GM23248 (cell line): Measurements from ENCODE around the gene PGA5. TPM values are rescaled to one million over a fixed set of nuclear protein-coding genes. Genes with fewer than 3 reads are reported as not detected.

Experiments used
- DNase-seq: peaks from one replicate; pipeline ENCODE4 v3.0.0-alpha.2; 2015
- H2AFZ ChIP-seq: fragments of 200-600 bp; sonication (generic); 2 replicates; pipeline ENCODE4 v1.6.1; 2016; ENCODE audit warnings: antibody characterized with exemption
- H3F3A ChIP-seq: fragments of 200-600 bp; sonication (generic); 2 replicates; pipeline ENCODE4 v1.6.1; 2016; ENCODE audit warnings: mild to moderate bottlenecking, antibody characterized with exemption, mixed run types; ENCODE audit not compliant: insufficient read depth
- H3K27ac ChIP-seq: fragments of 200-600 bp; sonication (generic); 2 replicates; pipeline ENCODE4 v1.5.1; 2016; ENCODE audit warnings: mild to moderate bottlenecking
- H3K27me3 ChIP-seq: fragments of 200-600 bp; sonication (generic); replicated peaks from 2 replicates; pipeline ENCODE4 v1.6.1; 2016; ENCODE audit warnings: mild to moderate bottlenecking; ENCODE audit not compliant: insufficient read depth
- H3K36me3 ChIP-seq: fragments of 200-600 bp; sonication (generic); 2 replicates; pipeline ENCODE4 v1.6.1; 2016; ENCODE audit warnings: low read depth, mild to moderate bottlenecking
- H3K4me1 ChIP-seq: fragments of 200-600 bp; sonication (generic); 2 replicates; pipeline ENCODE4 v1.6.1; 2016; ENCODE audit warnings: mild to moderate bottlenecking; ENCODE audit not compliant: insufficient read depth
- H3K4me2 ChIP-seq: fragments of 200-600 bp; sonication (generic); one replicate; pipeline ENCODE4 v1.6.1; 2016; ENCODE audit warnings: mild to moderate bottlenecking; ENCODE audit not compliant: unreplicated experiment
- H3K4me3 ChIP-seq: fragments of 200-600 bp; sonication (generic); 2 replicates; pipeline ENCODE4 v1.5.1; 2016; ENCODE audit warnings: mild to moderate bottlenecking
- H3K79me2 ChIP-seq: fragments of 200-600 bp; sonication (generic); 2 replicates; pipeline ENCODE4 v1.6.1; 2016; ENCODE audit warnings: mild to moderate bottlenecking; ENCODE audit not compliant: insufficient read depth
- H3K9ac ChIP-seq: fragments of 200-600 bp; sonication (generic); 2 replicates; pipeline ENCODE4 v1.6.1; 2016; ENCODE audit warnings: mild to moderate bottlenecking
- H3K9me2 ChIP-seq: fragments of 200-600 bp; sonication (generic); 2 replicates; pipeline ENCODE4 v1.6.1; 2016; ENCODE audit warnings: mixed run types, mild to moderate bottlenecking, moderate library complexity; ENCODE audit not compliant: insufficient read depth
- H3K9me3 ChIP-seq: fragments of 200-600 bp; sonication (generic); one replicate; pipeline ENCODE4 v1.6.1; 2017; ENCODE audit warnings: low read depth
- H4K20me1 ChIP-seq: fragments of 200-600 bp; sonication (generic); 2 replicates; pipeline ENCODE4 v1.6.0; 2016; ENCODE audit not compliant: insufficient read depth
- EZH2 ChIP-seq: fragments of 200-600 bp; sonication (generic); IDR thresholded peaks from 2 replicates; pipeline ENCODE4 v1.6.1; 2018; ENCODE audit warnings: antibody characterized with exemption, mild to moderate bottlenecking; ENCODE audit not compliant: insufficient read depth, poor library complexity, severe bottlenecking
- EZH2phosphoT487 ChIP-seq: fragments of 200-600 bp; sonication (generic); IDR thresholded peaks from 2 replicates; pipeline ENCODE4 v1.6.1; 2018; ENCODE audit warnings: antibody characterized with exemption, moderate library complexity, mild to moderate bottlenecking, low read depth; ENCODE audit not compliant: insufficient read depth
- WGBS, 2 experiments: methylation state at CpG; one replicate each; pipeline ENCODE4 v1.1.6; 2015 to 2017; ENCODE audit warnings: low lambda C conversion rate in 2 of 2, low coverage in 1 of 2; ENCODE audit errors: missing lambda C conversion rate in 2 of 2; 5-methylcytosine and 5-hydroxymethylcytosine counted together
- in situ Hi-C: fragments of 300-500 bp; cut with MboI; formaldehyde crosslinking; loops from 2 replicates; pipeline ENCODE4 v1.15.0; 2020
- polyA plus RNA-seq: library from polyadenylated mRNA; unstranded; fragments of >200 nt; fragmentation: Nextera tagmentation; extraction: Ambion mirVana; gene quantifications from 2 replicates; pipeline ENCODE4 v1.2.1, GENCODE V29; 2016
- total RNA-seq: library from RNA; depleted of rRNA; stranded (reverse); fragments of >200 nt; shearing (Covaris generic); gene quantifications from 2 replicates; pipeline ENCODE4 v1.2.3, GENCODE V29; 2014

The PGA5 gene
- total and polyA plus RNA-seq, 2 experiments from 2014 or later, result not detected

DNA sequence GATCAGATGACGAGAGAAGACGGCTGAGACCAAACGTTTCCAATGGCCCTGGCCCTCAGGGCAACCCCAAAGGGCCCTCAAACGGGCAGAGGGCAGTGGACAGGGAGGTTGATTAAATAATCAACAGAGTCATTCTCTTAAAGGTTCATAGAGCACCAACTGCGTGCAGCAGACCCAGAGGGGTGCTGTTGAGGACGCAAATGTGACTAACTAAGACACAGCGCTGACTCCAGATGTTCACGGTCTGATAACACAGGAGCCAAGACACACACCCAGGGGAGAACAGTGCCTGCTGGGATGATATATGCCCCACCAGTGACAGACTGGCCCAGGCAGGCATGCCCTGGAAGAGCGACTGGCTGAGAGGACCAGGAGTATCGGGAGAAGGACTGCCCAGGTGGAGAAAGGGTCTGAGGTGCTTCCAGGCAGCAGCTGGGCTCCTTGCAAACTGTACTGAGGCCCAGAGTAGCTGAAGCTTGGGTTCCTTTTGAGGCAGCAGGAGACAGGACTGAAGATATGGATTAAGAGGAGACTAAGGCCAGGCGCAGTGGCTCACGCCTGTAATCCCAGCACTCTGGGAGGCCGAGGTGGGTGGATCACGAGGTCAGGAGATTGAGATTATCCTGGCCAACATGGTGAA, 46.5 kb downstream of the PGA5 start:
- Histone ChIP-seq H3F3A (no peaks in the 10 kb centered on the region), H3K4me1 (no peaks in the 10 kb centered on the region), H4K20me1 (no peaks in the 10 kb centered on the region), H3K27me3 (no peaks in the 10 kb centered on the region), H3K9me2 (no peaks in the 10 kb centered on the region), H3K36me3 (no peaks in the 10 kb centered on the region), H3K9ac (no peak overlapping the region), H3K4me2 (no peak overlapping the region), H2AFZ (no peak overlapping the region), H3K9me3 (no peaks in the 10 kb centered on the region), H3K27ac (no peak overlapping the region), H3K79me2 (no peaks in the 10 kb centered on the region), H3K4me3 (no peak overlapping the region)
- 88 to 89% methylated on average over 14 of the region's 14 CpGs for WGBS, 2 experiments
- TF ChIP-seq EZH2, result no peak
- no peak for TF ChIP-seq EZH2phosphoT487
- no peak for DNase-seq
- in situ Hi-C loops, result no loop called here

DNA sequence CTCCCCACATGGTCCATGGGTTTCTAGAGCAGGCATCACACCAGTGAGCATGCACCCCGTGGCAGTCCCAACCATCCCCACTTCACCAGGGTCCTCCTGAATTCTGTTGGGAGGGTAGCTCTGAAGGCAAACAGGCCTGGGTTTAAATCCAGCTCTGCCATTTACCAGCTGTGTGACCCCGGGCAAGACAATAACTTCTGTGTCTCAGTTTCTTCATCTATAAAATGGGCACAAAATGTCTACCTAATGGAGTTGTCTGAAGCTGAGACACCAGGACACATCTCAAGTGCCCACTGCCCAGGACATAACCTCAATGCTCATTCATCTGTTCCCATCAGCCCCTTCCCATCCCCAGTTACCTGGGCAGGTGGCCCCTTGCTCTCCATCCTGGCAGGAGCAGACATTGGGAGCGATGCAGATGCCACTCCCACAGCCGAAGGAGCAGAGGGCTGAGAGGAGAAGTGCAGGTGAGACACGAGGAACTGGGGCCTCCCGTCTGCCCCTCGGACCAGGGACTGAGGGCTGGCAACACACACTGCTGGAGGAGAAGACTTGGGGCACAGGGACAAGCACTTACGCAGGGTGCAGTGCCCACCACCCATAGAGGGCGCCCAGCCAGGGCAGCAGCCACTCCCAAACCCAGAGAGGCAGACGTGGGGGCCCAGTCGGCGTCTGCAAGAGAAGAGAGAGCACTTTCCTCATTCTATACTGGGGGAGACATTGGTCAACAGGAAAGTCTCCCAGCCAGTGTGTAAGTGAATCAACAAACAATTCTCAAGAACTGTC, 50.1 kb downstream of the PGA5 start:
- H4K20me1 ChIP-seq, result no peaks in the 10 kb centered on the region
- no peak overlapping the region for H3K4me3 ChIP-seq
- 82% methylated on average over 12 of the region's 12 CpGs for WGBS, 2 experiments
- peaks cover 5% of the 10 kb centered on the region; the same call in 1 of the 2 replicates for H3K4me1 ChIP-seq
- H3K9me2 ChIP-seq, result no peaks in the 10 kb centered on the region
- no peak for TF ChIP-seq EZH2
- no peak for TF ChIP-seq EZH2phosphoT487
- in situ Hi-C loops, result no loop called here
- H3K9ac ChIP-seq, result no peak overlapping the region
- H2AFZ ChIP-seq, result no peak overlapping the region
- H3K9me3 ChIP-seq, result no peaks in the 10 kb centered on the region
- H3K27me3 ChIP-seq, result no peaks in the 10 kb centered on the region
- H3K4me2 ChIP-seq, result no peak overlapping the region
- H3F3A ChIP-seq, result peaks cover 2% of the 10 kb centered on the region
- H3K79me2 ChIP-seq, result no peaks in the 10 kb centered on the region
- H3K27ac ChIP-seq, result no peak overlapping the region
- no peak for DNase-seq
- no peaks in the 10 kb centered on the region for H3K36me3 ChIP-seq

DNA sequence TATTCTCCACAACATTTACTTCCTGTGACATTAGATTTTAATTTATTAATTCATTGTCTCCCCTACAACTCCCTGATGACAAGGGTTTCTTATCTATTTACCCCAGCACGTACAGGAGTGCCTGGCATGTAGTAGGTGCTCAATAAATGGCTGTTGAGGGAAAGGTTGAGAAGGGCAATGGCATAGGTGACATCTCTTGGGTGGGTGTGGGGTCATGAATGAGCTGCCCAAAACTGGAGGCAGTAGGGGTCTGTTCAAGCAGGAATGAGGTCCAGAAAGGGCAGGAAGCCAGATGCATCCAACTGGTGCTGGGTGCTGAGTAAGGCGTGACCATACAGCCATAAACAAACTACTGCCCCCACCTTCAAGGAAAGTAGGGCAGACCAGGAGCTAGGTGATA, 51.4 kb downstream of the PGA5 start:
- no peak for TF ChIP-seq EZH2phosphoT487
- TF ChIP-seq EZH2, result no peak
- 97 to 100% methylated on average over 2 of the region's 2 CpGs for WGBS, 2 experiments
- no peaks in the 10 kb centered on the region for H3K9me2 ChIP-seq

DNA sequence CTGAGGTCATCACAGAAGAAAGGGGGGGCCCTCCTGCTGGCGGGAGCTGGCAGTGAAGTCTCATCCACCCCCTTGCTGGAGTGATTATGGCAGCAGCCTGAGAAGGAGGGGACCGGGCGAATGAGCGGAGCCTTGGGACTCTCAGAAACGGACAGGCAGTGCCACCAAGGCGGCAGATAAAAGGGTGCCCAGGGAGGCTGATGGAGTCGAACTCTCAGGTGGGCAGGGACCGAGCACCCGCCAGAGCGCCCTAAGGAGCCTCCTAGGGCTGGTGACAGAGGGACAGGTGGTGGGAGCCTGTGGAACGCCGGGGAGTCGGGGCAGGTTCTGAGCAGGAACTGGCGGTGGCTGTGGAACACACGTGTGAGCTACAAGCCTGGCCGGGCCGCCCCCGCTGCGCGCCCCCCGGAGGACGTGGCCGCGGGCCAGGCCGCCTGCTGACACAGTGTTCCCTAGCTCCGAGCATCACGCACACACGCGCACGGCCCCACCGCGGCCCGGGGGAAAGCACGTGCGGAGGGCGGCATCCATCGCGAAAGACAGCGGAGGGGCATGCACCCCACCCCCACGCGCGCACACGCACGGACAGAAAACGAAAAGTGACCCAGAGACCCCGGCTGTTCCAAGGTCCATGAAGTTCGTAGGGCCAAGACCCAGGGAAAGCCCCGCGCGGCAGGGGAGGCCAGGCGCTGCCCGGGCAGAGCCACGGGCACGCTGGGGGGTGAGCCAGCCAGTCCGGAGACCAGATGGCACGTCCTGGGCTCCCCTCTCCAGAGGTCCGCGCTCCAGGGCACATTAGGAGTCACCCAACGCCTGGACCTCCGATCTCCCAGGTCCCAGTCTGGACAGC, 53.1 kb downstream of the PGA5 start:
- H3K27ac ChIP-seq, result no peak overlapping the region
- no peak for TF ChIP-seq EZH2phosphoT487
- no peak for TF ChIP-seq EZH2
- peak; percentile 75 for DNase-seq
- peak overlapping the region; percentile 68 for H3K4me3 ChIP-seq
- H3K9me2 ChIP-seq, result no peaks in the 10 kb centered on the region
- peak overlapping the region; percentile 75 for H2AFZ ChIP-seq
- 2 to 5% methylated on average over 41 to 55 of the region's 60 CpGs for WGBS, 2 experiments
- H3K4me2 ChIP-seq, result peak overlapping the region; percentile 88
- peaks cover 5% of the 10 kb centered on the region; the same call in 1 of the 2 replicates for H3K36me3 ChIP-seq
- in situ Hi-C loops, result no loop called here
- H3F3A ChIP-seq, result peaks cover 32% of the 10 kb centered on the region
- H3K79me2 ChIP-seq, result no peaks in the 10 kb centered on the region
- H3K9ac ChIP-seq, result peak overlapping the region; percentile 79
- H4K20me1 ChIP-seq, result no peaks in the 10 kb centered on the region
- H3K9me3 ChIP-seq, result no peaks in the 10 kb centered on the region
- no peaks in the 10 kb centered on the region for H3K27me3 ChIP-seq
- H3K4me1 ChIP-seq, result peaks cover 28% of the 10 kb centered on the region

More for the DNA sequence above, 51.4 kb downstream of the PGA5 start:
- no peaks in the 10 kb centered on the region for H3K36me3 ChIP-seq
- H3K79me2 ChIP-seq, result no peaks in the 10 kb centered on the region
- no peak overlapping the region for H3K4me3 ChIP-seq
- H2AFZ ChIP-seq, result no peak overlapping the region
- in situ Hi-C loops, result no loop called here
- H3K27me3 ChIP-seq, result no peaks in the 10 kb centered on the region
- H3F3A ChIP-seq, result peaks cover 15% of the 10 kb centered on the region
- H3K4me2 ChIP-seq, result no peak overlapping the region
- no peaks in the 10 kb centered on the region for H4K20me1 ChIP-seq
- no peaks in the 10 kb centered on the region for H3K9me3 ChIP-seq
- H3K4me1 ChIP-seq, result peaks cover 12% of the 10 kb centered on the region
- DNase-seq, result no peak
- H3K9ac ChIP-seq, result no peak overlapping the region
- no peak overlapping the region for H3K27ac ChIP-seq
